Gastrocnemius medialis (tissue), 4 donors: Measurements from ENCODE around the gene MAML1.

ENCODE experiments used
- POLR2A ChIP-seq, 2 donors: fragments of 450-650 bp; IDR thresholded peaks; one replicate each; pipeline ENCODE4 v1.6.1; 2017; ENCODE audit warnings: antibody characterized with exemption in 2 of 2, mild to moderate bottlenecking in 2 of 2, moderate library complexity in 2 of 2
- TF ChIP-seq, protein P1 (sequence below), 5 experiments: fragments of 450-650 bp in 3 of 5; fragments of 200-600 bp in 2 of 5; sonication (generic) in 2 of 5; IDR thresholded peaks in 4 of 5; conservative IDR thresholded peaks in 1 of 5; 1 replicate in 4 of 5; 2 replicates in 1 of 5; pipeline ENCODE4 v1.5.1; 2016 to 2019; ENCODE audit warnings: antibody characterized with exemption in 5 of 5, mild to moderate bottlenecking in 3 of 5, moderate library complexity in 3 of 5

DNA sequence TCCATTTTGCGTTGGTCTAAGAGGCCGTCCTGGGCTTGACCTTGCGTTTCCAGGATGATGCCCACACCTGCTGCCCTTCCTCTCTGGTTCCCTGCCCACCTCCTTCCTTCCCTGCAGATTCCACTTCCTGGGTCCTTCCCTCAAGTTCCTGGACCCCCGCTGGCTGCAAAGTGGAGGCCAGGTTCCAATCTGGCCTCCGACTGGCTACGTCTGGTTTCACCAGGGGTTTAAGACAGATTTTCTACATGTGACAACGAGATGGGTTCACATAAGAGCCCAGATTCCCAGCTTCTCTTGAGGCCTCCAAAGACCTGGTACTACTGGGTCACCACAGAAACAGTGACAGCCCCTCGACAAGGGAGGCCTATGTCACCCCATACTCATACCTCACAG is 71.9 kb downstream of the MAML1 start:
- TF ChIP-seq, protein P1, sequence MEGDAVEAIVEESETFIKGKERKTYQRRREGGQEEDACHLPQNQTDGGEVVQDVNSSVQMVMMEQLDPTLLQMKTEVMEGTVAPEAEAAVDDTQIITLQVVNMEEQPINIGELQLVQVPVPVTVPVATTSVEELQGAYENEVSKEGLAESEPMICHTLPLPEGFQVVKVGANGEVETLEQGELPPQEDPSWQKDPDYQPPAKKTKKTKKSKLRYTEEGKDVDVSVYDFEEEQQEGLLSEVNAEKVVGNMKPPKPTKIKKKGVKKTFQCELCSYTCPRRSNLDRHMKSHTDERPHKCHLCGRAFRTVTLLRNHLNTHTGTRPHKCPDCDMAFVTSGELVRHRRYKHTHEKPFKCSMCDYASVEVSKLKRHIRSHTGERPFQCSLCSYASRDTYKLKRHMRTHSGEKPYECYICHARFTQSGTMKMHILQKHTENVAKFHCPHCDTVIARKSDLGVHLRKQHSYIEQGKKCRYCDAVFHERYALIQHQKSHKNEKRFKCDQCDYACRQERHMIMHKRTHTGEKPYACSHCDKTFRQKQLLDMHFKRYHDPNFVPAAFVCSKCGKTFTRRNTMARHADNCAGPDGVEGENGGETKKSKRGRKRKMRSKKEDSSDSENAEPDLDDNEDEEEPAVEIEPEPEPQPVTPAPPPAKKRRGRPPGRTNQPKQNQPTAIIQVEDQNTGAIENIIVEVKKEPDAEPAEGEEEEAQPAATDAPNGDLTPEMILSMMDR (IDR thresholded peaks at IDR 0.05 in 4 of 5, conservative IDR thresholded peaks at IDR 0.05 in 1 of 5) = no peak
- no peak for TF ChIP-seq POLR2A (IDR thresholded peaks at IDR 0.05)
